Skeletal muscle cell (primary cell): Measurements from ENCODE around the gene SLC12A8.

Experiments used
- DNase-seq: peaks from one replicate; pipeline ENCODE4 v3.0.0-alpha.2; 2010; ENCODE audit warnings: low read depth
- H3K4me3 ChIP-seq: 2 replicates; pipeline ENCODE4 v1.5.1; 2011; ENCODE audit warnings: low read depth, mild to moderate bottlenecking, control low read depth, low read length, moderate library complexity

Gene SLC12A8

GRCh38 chr3:125163739-125164601, 48.6 kb downstream of the SLC12A8 start:
- DNase-seq = no peak
- H3K4me3 ChIP-seq = no peak overlapping the region

- DNase-seq = no peak
- no peak overlapping the region for H3K4me3 ChIP-seq
Measured at GRCh38 chr3:125161607-125162219, 50.8 kb downstream of the SLC12A8 start.

- no peak for DNase-seq
- H3K4me3 ChIP-seq = no peak overlapping the region
Measured at GRCh38 chr3:125160606-125161371, 51.8 kb downstream of the SLC12A8 start.

GRCh38 chr3:125157183-125157582, 55.4 kb downstream of the SLC12A8 start:
- DNase-seq = no peak
- no peak overlapping the region for H3K4me3 ChIP-seq

GRCh38 chr3:125156456-125156855, 56.1 kb downstream of the SLC12A8 start:
- DNase-seq = no peak

GRCh38 chr3:125154800-125155269, 57.7 kb downstream of the SLC12A8 start:
- no peak for DNase-seq
- H3K4me3 ChIP-seq = no peak overlapping the region

More at GRCh38 chr3:125156456-125156855, 56.1 kb downstream of the SLC12A8 start:
- H3K4me3 ChIP-seq = no peak overlapping the region

GRCh38 chr3:125154110-125154509, 58.4 kb downstream of the SLC12A8 start:
- no peak overlapping the region for H3K4me3 ChIP-seq
- DNase-seq = no peak

GRCh38 chr3:125152951-125153350, 59.6 kb downstream of the SLC12A8 start:
- no peak for DNase-seq
- H3K4me3 ChIP-seq = no peak overlapping the region

GRCh38 chr3:125151916-125152315, 60.6 kb downstream of the SLC12A8 start:
- DNase-seq = no peak
- H3K4me3 ChIP-seq = no peak overlapping the region

GRCh38 chr3:125151442-125151817, 61.1 kb downstream of the SLC12A8 start:
- no peak overlapping the region for H3K4me3 ChIP-seq

GRCh38 chr3:125150525-125151441, 61.8 kb downstream of the SLC12A8 start:
- DNase-seq = no peak
- no peak overlapping the region for H3K4me3 ChIP-seq

More at GRCh38 chr3:125151442-125151817, 61.1 kb downstream of the SLC12A8 start:
- DNase-seq = no peak

GRCh38 chr3:125149462-125149861, 63.1 kb downstream of the SLC12A8 start:
- DNase-seq = no peak
- H3K4me3 ChIP-seq = no peak overlapping the region

- DNase-seq = no peak
- no peak overlapping the region for H3K4me3 ChIP-seq
Measured at GRCh38 chr3:125148836-125149235, 63.7 kb downstream of the SLC12A8 start.

GRCh38 chr3:125148016-125148812, 64.3 kb downstream of the SLC12A8 start:
- DNase-seq = no peak
- H3K4me3 ChIP-seq = no peak overlapping the region

GRCh38 chr3:125147491-125147820, 65.1 kb downstream of the SLC12A8 start:
- H3K4me3 ChIP-seq = no peak overlapping the region
- no peak for DNase-seq

GRCh38 chr3:125146626-125147490, 65.7 kb downstream of the SLC12A8 start:
- DNase-seq = no peak
- H3K4me3 ChIP-seq = no peak overlapping the region

- no peak overlapping the region for H3K4me3 ChIP-seq
- DNase-seq = no peak
Measured at GRCh38 chr3:125145751-125146475, 66.6 kb downstream of the SLC12A8 start.
